Activated CD4-positive, alpha-beta T cell treated with anti-CD3 and anti-CD28 coated beads, Interleukin-2, amount 50 U/mL, for 4 hours (primary cell): Measurements from ENCODE around the gene GABBR2.

Experiments
- DNase-seq, 2 experiments: peaks; one replicate each; pipeline ENCODE4 v3.0.0-alpha.2; 2020

Gene GABBR2

GRCh38 chr9:98565152-98566135 lies 143.3 kb downstream of the GABBR2 start:
- DNase-seq = no peak

- DNase-seq = no peak
Observed at GRCh38 chr9:98564714-98565113, 144.0 kb downstream of the GABBR2 start.

DNA sequence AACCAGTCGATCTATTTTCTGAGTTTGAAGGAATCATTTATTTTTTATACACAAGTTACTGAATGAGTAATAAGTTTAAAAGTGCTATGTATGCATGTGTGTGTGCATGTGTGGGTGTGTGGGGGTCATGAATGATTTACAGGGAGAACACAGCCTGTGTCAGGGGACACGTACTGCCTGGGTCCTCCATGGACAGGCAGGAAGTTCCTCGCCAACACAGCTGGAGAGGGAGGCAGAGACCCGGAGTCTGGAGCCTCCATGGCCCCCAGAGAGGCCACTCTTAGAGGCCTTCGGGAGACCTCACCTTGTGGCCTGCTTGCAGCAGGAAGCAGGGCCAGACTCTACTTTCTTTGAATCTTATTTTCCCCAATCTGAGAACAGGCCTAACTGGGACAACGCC lies 144.7 kb downstream of the GABBR2 start:
- no peak for DNase-seq

DNA sequence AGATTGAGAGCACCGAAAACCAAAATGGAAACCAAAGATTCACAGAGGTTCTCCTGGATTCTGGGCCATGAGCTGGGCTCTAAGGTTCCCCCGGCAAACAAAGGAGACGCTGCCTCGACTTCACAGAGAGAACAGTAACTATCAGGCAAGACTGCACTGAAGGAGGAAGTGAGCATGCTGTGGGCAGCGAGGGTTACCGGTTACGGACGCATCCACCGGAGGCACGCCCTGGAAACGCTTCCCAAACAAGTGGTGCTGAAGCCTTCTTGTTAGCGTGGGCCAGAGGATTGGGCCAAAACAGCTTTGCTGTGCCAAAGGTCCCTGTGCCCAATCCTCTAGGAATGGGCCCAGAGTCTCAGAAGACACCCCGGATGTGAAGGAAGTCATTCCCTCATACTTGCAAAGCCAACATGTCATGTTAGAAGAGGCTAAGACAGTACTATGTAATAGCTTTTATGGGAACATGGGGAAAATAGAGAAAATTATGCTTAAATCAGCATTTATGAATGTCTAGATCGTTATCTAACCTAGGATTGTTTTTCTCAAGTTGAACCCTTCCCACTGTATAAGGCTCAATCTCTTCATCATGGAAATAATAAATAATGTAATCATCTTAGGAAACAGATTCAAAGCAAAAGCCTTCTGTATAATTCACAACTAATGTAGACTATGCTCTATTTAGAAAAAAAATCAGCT lies 145.4 kb downstream of the GABBR2 start:
- DNase-seq = no peak

- no peak for DNase-seq
Observed at GRCh38 chr9:98559561-98559960, 149.2 kb downstream of the GABBR2 start.

DNA sequence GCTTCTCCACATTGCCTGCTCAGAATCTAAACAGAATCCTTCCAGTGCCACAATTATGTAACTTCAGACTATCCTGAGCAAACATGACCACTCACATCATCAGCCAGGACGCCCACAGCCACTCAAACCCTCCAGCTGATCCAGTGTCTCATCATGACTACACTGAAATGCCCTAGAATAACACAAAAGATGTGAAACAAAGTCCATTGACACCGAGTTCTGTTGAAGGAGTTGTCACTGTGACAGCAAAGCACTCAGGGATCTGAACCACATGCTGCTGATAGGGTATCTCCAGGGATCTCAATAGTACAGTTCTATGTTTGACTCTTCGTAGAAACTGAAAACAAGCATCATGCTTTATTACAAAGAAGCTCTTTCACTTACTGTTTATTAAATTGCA lies 150.2 kb downstream of the GABBR2 start:
- no peak for DNase-seq

DNA sequence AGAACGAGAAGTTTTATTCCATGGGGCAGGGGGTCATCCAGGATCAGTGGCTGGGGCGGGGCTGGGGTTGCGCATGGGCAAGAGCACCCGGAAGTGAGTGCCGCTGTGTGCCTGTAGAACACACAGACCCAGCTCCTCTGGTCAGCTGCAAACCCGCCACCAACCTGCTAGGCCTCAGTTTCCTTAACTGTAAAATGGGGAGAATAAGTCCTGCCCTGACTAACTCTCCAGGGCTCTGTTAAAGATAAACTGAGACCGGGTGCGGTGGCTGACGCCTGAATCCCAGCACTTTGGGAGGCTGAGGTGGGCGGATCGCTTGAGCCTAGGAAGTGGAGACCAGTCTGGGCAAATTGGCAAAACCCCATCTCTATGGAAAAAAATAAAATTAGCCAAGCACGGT lies 152.2 kb downstream of the GABBR2 start:
- no peak for DNase-seq

- DNase-seq = no peak
Observed at GRCh38 chr9:98555651-98556465, 152.9 kb downstream of the GABBR2 start.

DNA sequence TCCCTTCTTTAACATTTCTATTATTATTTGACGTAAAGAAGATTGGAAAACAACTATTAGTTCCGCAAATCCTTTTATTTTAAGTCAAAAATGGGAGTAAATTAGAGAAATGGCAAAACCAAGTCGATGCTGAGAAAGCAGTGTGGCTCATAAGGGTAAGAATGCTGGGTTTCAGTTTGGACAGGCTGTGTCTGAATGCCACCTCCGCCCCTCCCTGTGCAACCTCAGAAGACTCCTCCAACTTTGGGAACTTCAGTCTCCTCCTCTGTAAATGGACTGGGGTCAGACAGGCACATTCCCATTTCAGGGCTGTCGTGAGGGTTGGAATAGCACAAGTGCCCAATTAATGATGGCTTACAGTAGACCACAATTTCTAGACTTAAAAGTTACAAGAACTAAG lies 154.0 kb downstream of the GABBR2 start:
- DNase-seq = no peak

DNA sequence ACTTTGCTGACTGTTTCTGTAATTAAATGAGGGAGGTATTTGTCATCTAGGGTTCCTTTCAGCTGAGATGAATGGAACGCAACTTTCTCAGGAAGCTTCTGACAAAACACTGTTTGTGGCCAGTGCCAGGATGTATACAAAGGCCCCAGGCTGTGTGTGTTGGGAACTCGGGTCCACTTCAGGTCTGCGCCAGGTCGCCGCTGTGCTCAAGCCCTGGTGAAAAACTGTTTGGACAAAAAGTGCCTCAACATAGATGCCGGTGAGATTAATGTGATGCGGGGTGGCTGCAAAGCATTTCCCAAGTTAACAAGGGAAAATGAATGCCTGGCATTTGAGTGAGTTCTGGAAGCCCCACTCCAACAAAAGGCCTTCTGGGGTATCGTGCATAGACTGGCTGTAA lies 156.4 kb downstream of the GABBR2 start:
- no peak for DNase-seq

DNA sequence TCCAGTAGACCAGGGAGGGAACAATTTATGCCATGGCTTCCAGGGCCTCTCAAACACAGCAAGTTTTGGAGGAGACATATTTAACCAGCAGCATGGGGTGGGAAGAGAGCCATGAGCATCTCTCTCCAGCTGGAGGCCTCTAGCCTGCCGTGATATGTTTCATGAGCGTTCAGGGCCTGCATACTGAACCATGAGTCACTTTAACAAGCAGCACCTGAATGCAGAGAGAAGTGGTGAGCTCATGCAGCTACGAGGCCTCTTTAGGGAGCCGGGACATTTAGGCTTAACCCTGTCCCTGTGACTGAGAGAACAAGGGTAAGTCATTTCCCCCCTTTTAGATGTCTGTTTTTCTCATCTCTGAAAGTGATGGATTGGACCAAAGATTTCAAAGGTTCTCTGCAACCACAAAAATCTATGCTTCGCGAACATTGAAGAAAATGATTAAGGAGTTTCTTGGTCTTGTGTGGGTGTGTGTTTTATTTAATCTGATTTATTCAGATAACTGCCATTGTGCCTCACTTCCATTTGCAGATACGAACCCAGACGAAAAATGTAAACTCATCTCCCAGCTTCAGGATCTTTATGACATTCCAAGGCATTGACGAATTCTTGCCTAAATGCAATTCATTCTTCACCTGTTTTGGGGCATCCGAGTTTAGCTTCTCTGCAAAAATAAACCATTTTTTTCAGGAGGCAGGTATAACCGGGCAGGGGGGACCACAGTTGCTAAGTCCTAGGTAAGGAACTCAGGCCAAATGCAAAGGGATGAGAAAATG lies 157.0 kb downstream of the GABBR2 start:
- no peak for DNase-seq

- no peak for DNase-seq
Observed at GRCh38 chr9:98550206-98550820, 158.4 kb downstream of the GABBR2 start.

DNA sequence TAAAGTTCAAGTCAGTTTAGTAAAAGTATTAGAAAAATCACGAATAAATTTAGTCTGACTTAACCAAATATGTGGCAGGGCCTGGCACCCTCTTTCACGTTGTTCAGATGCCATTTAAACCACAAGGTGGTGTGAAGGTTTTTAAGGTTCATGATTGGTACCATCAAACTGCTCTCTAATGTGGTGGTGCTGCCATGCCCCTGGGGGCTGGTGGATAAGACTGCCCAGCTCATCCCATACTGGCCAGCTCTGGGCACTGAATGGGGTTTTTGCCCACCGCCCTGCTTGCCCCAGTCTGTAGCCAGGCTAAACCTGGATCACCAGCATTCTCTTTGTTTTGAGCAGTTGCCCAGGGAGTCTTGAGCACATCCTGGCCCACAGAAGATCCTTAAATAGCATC lies 159.3 kb downstream of the GABBR2 start:
- DNase-seq = no peak

DNA sequence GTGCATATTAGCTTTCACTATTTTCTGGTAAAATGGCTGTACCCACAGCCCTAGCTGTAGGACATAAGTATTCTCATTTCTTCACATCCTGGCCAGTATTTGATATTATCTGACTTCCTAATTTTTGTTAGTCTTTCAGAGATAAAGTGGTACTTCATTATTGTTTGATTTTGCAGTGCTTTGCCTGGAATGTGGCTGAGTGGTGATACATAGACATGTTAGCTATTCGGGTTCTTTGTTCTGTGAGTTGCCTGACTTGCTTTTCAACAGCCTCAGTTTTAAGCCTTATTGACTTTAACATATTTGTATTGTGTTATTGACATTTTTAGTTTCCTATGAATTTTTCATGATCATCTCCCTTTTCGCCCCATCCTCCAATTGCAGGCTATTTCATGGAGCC lies 161.1 kb downstream of the GABBR2 start:
- no peak for DNase-seq

- no peak for DNase-seq
Observed at GRCh38 chr9:98545021-98545420, 163.7 kb downstream of the GABBR2 start.

DNA sequence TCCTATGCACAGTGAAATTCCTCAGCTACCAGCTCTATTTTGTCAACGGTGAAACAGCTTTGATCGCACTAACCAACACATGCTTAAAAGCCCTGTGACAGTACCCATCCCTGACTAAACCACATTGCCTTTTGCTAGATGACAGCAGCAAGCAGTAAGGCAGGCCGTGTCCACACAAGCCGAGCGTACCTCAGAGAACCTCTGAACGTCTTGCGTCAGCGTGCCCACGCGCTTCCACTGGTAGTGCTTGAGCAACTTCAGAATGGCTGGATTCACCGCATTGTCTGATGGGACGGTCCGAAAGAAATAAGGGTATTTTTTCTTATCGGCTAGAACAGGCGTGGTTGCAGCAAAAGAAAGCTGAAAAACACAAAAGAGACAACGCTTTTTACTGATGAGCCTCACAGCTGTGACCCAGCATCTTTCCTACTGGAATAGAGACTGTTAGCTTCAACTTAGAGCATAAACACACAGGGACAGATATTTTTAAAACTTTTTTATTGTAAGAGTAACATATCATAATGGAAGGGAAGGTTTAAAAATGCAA lies 167.0 kb downstream of the GABBR2 start:
- DNase-seq = no peak

DNA sequence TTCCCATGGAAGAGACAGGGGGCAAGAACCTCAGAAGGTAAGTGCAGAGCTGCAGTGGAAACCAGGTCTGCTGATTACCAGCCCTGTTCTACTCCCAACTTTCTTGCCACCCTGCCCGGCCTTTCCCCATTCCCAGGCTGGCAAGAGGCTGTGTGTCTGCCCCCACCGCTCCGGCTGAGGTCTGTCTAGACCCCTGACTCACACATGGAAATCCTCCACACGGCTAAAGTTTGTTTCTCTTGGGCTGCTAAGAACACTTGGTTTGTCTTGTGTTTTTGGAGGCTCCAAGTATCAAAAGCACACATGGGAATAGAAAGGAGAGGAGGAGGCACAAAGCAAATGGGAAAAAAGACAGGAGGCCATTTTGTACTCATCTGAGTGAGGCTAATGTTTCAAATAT lies 168.3 kb downstream of the GABBR2 start:
- no peak for DNase-seq

- no peak for DNase-seq
Observed at GRCh38 chr9:98539954-98540353, 168.8 kb downstream of the GABBR2 start.

GRCh38 chr9:98538626-98539031 lies 170.1 kb downstream of the GABBR2 start:
- no peak for DNase-seq

DNA sequence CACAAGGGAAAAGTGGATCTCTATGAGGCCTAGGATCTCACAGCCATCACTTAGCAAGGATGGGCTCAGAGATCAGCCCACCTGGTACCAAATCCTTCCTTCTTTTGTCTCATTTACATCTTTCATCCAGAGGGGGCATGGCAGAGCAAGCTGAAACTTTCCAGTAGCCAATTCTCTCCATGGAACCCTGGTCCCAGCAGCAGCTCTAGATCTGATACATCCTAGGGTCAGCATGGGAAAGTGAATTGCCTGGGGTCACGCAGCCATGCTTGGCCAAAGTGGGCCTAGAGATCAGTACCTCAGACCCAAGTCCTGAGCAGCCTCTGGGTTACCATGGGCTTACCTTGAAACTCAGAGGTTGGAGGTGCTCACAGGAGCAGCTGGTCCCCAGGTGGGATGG lies 170.5 kb downstream of the GABBR2 start:
- DNase-seq = no peak

DNA sequence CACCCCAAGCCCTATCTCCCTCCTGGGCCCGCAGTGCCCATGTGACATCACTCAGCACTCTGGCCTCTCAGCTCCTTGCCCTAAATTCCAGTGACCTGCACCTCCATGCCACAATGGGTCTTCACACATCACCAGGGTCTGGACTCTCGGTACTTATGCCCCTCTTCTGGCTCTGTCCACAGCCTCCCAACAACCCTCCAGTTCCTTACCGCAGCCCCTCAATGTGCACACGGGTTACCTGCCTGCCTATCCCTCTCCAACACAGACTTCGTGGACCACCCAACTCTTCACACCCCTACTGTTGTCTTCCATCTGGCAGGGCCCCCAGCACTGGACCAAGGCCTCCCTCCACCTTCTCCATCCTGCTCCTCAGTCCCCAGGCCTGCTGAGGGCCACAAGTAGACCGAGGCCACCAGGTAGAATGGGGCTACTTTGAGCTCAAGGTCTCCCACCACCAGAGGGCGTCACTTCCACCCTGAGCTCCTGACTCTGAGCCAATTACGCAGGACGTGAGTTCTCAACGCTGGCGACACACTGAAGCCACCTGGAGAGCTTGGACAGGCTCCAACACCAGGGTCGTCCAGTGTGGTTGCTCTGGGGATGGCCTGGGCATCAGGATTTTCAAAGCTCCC lies 172.1 kb downstream of the GABBR2 start:
- no peak for DNase-seq
